Aorta (tissue), 5 donors: ENCODE data around the gene ZEB2. TPM values are rescaled to one million over a fixed set of nuclear protein-coding genes. Genes with fewer than 3 reads are reported as not detected.

ENCODE experiments used
- ATAC-seq: fragments of 200-7000 bp; cut with Tn5 transposase; one replicate; pipeline ENCODE4 v1.9.1; 2022; ENCODE audit warnings: moderate library complexity; ENCODE audit not compliant: low FRiP score
- DNase-seq, 2 donors: peaks; one replicate each; pipeline ENCODE4 v3.0.0-alpha.2; 2020
- H3K27ac ChIP-seq, 2 donors: one replicate each; pipeline ENCODE4 v1.5.1; 2013; ENCODE audit warnings: low read length in 2 of 2, mild to moderate bottlenecking in 2 of 2, moderate library complexity in 2 of 2, control low read depth in 1 of 2, inconsistent platforms in 1 of 2, low read depth in 1 of 2
- H3K27me3 ChIP-seq, 2 donors: one replicate each; pipeline ENCODE4 v1.6.1; 2013; ENCODE audit warnings: control low read depth in 1 of 2, low read length in 1 of 2, mild to moderate bottlenecking in 1 of 2, moderate library complexity in 1 of 2; ENCODE audit not compliant: insufficient read depth in 2 of 2, control insufficient read depth in 1 of 2
- H3K36me3 ChIP-seq, 2 donors: one replicate each; pipeline ENCODE4 v1.6.1; 2013; ENCODE audit warnings: control low read depth in 1 of 2, low read length in 1 of 2, mild to moderate bottlenecking in 1 of 2; ENCODE audit not compliant: insufficient read depth in 2 of 2, control insufficient read depth in 1 of 2
- H3K4me1 ChIP-seq, 2 donors: one replicate each; pipeline ENCODE4 v1.6.1; 2013; ENCODE audit warnings: low read length in 2 of 2, control low read depth in 1 of 2, mild to moderate bottlenecking in 1 of 2, moderate library complexity in 1 of 2; ENCODE audit not compliant: insufficient read depth in 2 of 2, control insufficient read depth in 1 of 2
- H3K4me3 ChIP-seq, 2 donors: one replicate each; pipeline ENCODE4 v1.5.1; 2013; ENCODE audit warnings: low read length in 2 of 2, control low read depth in 1 of 2, mild to moderate bottlenecking in 1 of 2
- H3K9me3 ChIP-seq: one replicate; pipeline ENCODE4 v1.6.1; 2013; ENCODE audit warnings: mild to moderate bottlenecking, low read length; ENCODE audit not compliant: control insufficient read depth
- WGBS, 2 donors: extraction: QIAGEN DNeasy Blood & Tissue Kit; methylation state at CpG; one replicate each; pipeline ENCODE4 v1.1.7; 2013; 5-methylcytosine and 5-hydroxymethylcytosine counted together
- intact Hi-C, 2 donors: fragments of 100-400 bp; cut with DNase I; formaldehyde crosslinking; loops; one replicate each; pipeline versions ENCODE4 v1.14.2 to v1.15.0; 2022
- polyA plus RNA-seq, 2 donors: library from polyadenylated mRNA; stranded (reverse); fragments of 200-250 nt; gene quantifications; one replicate each; pipeline ENCODE4 v1.2.3, GENCODE V29; 2013
- total RNA-seq, 2 donors: library from RNA; stranded (reverse); fragmentation: NEBNext Ultra II Directional; extraction: Animal tissue kit (Norgen Biotek cat#: 25700); gene quantifications; one replicate each; pipeline ENCODE4 v1.2.1, GENCODE V29; 2021
- donor health status: healthy with polysubstance abuse.
- donor health status: Bipolar disorder and iron deficiency.
- donor health status: DM: no; HTN: no; CAD: no.
- donor health status: DM: no; HTN: no; CAD: no.
- donor health status: DM: yes; HTN: yes; CAD: no.

Gene ZEB2
- total and polyA plus RNA-seq, 4 donors, result 38.7 to 301 (median 121) TPM

- intact Hi-C loops, result loop anchor here (5.0 to 10.0 kb wide), 6 partner anchors 66 to 1241 kb away; no protein-coding TSS in a partner anchor
- Histone ChIP-seq H3K27me3 (no peaks in the 10 kb centered on the region), H3K4me3 (peak overlapping the region; percentile 100), H3K36me3 (no peaks in the 10 kb centered on the region), H3K27ac (peak overlapping the region; percentile 91 to 98), H3K9me3 (no peaks in the 10 kb centered on the region), H3K4me1 (peaks cover 3 to 5% of the 10 kb centered on the region in 2 donors)
- DNase-seq, result no peak
- no peak for ATAC-seq
- 2 to 3% methylated on average over 18 of the region's 18 CpGs for WGBS, 2 donors
Measured at GRCh38 chr2:144513388-144514101, 6.4 kb downstream of the ZEB2 start.

- H3K9me3 ChIP-seq, result no peaks in the 10 kb centered on the region
- WGBS, 2 donors, result 3 to 9% methylated on average over 5 of the region's 5 CpGs
- DNase-seq, result no peak
Measured at GRCh38 chr2:144512891-144513351, 7.0 kb downstream of the ZEB2 start.

GRCh38 chr2:144512470-144512869 lies 7.4 kb downstream of the ZEB2 start:
- ATAC-seq (no peak), DNase-seq (no peak)
- 8 to 11% methylated on average over 3 of the region's 3 CpGs for WGBS, 2 donors
- Histone ChIP-seq H3K36me3 (no peaks in the 10 kb centered on the region), H3K4me1 (peaks cover 3 to 5% of the 10 kb centered on the region in 2 donors), H3K4me3 (peak overlapping the region; percentile 21 to 100), H3K27ac (peak overlapping the region; percentile 81 to 91), H3K27me3 (no peaks in the 10 kb centered on the region), H3K9me3 (no peaks in the 10 kb centered on the region)
- intact Hi-C loops, result loop anchor here (5.0 to 10.0 kb wide), 6 partner anchors 65 to 1242 kb away; no protein-coding TSS in a partner anchor

More at GRCh38 chr2:144512891-144513351, 7.0 kb downstream of the ZEB2 start:
- Histone ChIP-seq H3K27ac (peak overlapping the region; percentile 81 to 91), H3K27me3 (no peaks in the 10 kb centered on the region), H3K4me1 (peaks cover 3 to 5% of the 10 kb centered on the region in 2 donors), H3K4me3 (peak overlapping the region; percentile 100), H3K36me3 (no peaks in the 10 kb centered on the region)
- ATAC-seq, result no peak
- intact Hi-C loops, result loop anchor here (5.0 to 10.0 kb wide), 6 partner anchors 66 to 1242 kb away; no protein-coding TSS in a partner anchor

- H3K4me3 ChIP-seq, result peak overlapping the region in 1 of 2 donors; percentile 21
- ATAC-seq (no peak), DNase-seq (no peak)
- no peaks in the 10 kb centered on the region for H3K27me3 ChIP-seq
- H3K4me1 ChIP-seq, result peaks cover 3 to 5% of the 10 kb centered on the region in 2 donors
- no peaks in the 10 kb centered on the region for H3K36me3 ChIP-seq
- no peaks in the 10 kb centered on the region for H3K9me3 ChIP-seq
- WGBS, 2 donors, result 23% methylated on average over 3 of the region's 3 CpGs
- peak overlapping the region; percentile 64 to 65 for H3K27ac ChIP-seq
- intact Hi-C loops, result loop anchor here (5.0 to 10.0 kb wide), 6 partner anchors 65 to 1243 kb away; no protein-coding TSS in a partner anchor
Measured at GRCh38 chr2:144511937-144512336, 8.0 kb downstream of the ZEB2 start.

- peaks cover 3 to 5% of the 10 kb centered on the region in 2 donors for H3K4me1 ChIP-seq
- DNase-seq (no peak), ATAC-seq (no peak)
- no peaks in the 10 kb centered on the region for H3K9me3 ChIP-seq
- intact Hi-C loops, result loop anchor here (5.0 to 10.0 kb wide), 6 partner anchors 64 to 1243 kb away; no protein-coding TSS in a partner anchor
- H3K27me3 ChIP-seq, result no peaks in the 10 kb centered on the region
- no peaks in the 10 kb centered on the region for H3K36me3 ChIP-seq
- peak overlapping the region in 1 of 2 donors; percentile 59 for H3K27ac ChIP-seq
- 47 to 51% methylated on average over 3 of the region's 3 CpGs for WGBS, 2 donors
- no peak overlapping the region for H3K4me3 ChIP-seq
Measured at GRCh38 chr2:144511226-144511810, 8.6 kb downstream of the ZEB2 start.

GRCh38 chr2:144510294-144510991 lies 9.5 kb downstream of the ZEB2 start:
- intact Hi-C loops, result loop anchor here (5.0 to 10.0 kb wide), 6 partner anchors 63 to 1244 kb away; no protein-coding TSS in a partner anchor
- Histone ChIP-seq H3K36me3 (no peaks in the 10 kb centered on the region), H3K4me1 (peaks cover 3 to 5% of the 10 kb centered on the region in 2 donors), H3K27me3 (no peaks in the 10 kb centered on the region), H3K9me3 (no peaks in the 10 kb centered on the region), H3K4me3 (peak overlapping the region in 1 of 2 donors; percentile 26), H3K27ac (peak overlapping the region; percentile 77 to 92)
- 54 to 64% methylated on average over 15 of the region's 15 CpGs for WGBS, 2 donors
- DNase-seq (no peak), ATAC-seq (no peak)

- H3K27ac ChIP-seq, result peak overlapping the region; percentile 76 to 77
- intact Hi-C loops, result loop anchor here (5.0 to 10.0 kb wide), 6 partner anchors 63 to 1245 kb away; no protein-coding TSS in a partner anchor
- ATAC-seq (no peak), DNase-seq (no peak)
- H3K9me3 ChIP-seq, result no peaks in the 10 kb centered on the region
- no peaks in the 10 kb centered on the region for H3K36me3 ChIP-seq
- no peaks in the 10 kb centered on the region for H3K27me3 ChIP-seq
- 20 to 32% methylated on average over 3 of the region's 3 CpGs for WGBS, 2 donors
- no peak overlapping the region for H3K4me3 ChIP-seq
- H3K4me1 ChIP-seq, result peaks cover 3 to 5% of the 10 kb centered on the region in 2 donors
Measured at GRCh38 chr2:144509879-144510221, 10.1 kb downstream of the ZEB2 start.
